DMS153 treated with DMSO at 0.1 percent for 48 hours (cell line): Measurements from ENCODE around the gene NINJ2.

ENCODE experiments used
- DNase-seq: peaks from one replicate; lab custom pipeline; 2025; ENCODE audit not compliant: unreplicated experiment; lab: John Stamatoyannopoulos, UW

Gene NINJ2

GRCh38 chr12:617304-617915 lies 45.8 kb downstream of the NINJ2 start:
- no peak for DNase-seq

- DNase-seq: no peak
These were observed 47.6 kb downstream of the NINJ2 start for GRCh38 chr12:615620-616019.

GRCh38 chr12:614411-614970 lies 48.8 kb downstream of the NINJ2 start:
- DNase-seq: no peak

- DNase-seq: no peak
These were observed 49.2 kb downstream of the NINJ2 start for GRCh38 chr12:613996-614395.

GRCh38 chr12:612886-613285 lies 50.4 kb downstream of the NINJ2 start:
- no peak for DNase-seq

DNA sequence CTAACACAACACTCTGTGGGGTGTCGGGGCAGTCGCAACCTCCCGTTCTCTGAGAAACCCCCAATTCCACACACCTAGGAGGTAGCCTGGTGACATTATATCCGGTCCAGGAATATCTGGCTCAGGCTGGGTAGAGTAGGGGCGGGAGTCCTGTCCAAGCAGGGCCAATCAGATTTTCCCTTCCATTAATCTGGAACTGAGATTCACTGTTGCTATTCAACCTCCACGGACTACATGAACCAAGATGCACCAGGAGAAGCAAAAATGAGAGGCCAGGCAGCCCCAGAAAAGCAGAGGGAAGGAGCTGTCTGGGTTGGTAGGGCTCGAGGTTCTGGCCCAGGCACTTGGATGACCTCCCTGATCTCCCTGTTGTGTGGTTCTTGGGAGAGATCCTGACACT lies 51.0 kb downstream of the NINJ2 start:
- no peak for DNase-seq

- no peak for DNase-seq
These were observed 51.5 kb downstream of the NINJ2 start for GRCh38 chr12:611721-612120.

DNA sequence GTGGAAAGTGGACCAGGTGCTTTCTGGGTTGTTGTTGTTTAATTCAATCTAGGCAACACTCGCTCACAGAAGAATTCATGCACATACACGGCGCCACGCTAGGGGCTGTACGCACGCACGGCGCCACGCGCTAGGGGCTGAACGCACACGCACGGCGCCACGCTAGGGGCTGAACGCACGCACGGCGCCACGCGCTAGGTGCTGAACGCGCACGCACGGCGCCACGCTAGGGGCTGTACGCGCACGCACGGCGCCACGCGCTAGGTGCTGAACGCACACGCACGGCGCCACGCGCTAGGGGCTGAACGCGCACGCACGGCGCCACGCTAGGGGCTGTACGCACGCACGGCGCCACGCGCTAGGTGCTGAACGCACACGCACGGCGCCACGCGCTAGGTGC lies 54.3 kb downstream of the NINJ2 start:
- no peak for DNase-seq

DNA sequence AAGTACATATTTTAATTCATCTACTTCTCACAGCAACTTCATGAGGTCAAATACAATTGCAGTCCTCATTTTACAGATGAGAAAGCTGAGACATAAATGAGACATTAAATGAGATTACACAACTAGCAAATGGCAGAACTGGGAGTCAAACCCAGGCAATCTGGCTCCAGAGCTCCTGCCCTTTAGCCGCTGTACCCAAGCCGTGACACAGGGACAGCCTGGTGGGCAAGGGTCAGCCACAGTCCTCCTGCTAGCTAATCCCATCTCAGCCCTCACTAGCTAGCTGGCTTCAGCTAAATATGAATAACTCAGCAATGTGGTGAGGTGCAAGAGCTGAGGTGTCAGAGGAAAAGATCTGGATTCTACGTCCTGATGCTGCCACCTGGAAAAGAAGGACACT lies 54.8 kb downstream of the NINJ2 start:
- DNase-seq: no peak

- DNase-seq: no peak
These were observed 55.7 kb downstream of the NINJ2 start for GRCh38 chr12:607541-608001.

GRCh38 chr12:604956-605355 lies 58.3 kb downstream of the NINJ2 start:
- DNase-seq: no peak

- no peak for DNase-seq
These were observed 60.6 kb downstream of the NINJ2 start for GRCh38 chr12:602700-603068.

- no peak for DNase-seq
These were observed 61.1 kb downstream of the NINJ2 start for GRCh38 chr12:601976-602699.

- DNase-seq: no peak
These were observed 63.5 kb downstream of the NINJ2 start for GRCh38 chr12:599756-600155.

GRCh38 chr12:597926-598568 lies 65.2 kb downstream of the NINJ2 start:
- no peak for DNase-seq

DNA sequence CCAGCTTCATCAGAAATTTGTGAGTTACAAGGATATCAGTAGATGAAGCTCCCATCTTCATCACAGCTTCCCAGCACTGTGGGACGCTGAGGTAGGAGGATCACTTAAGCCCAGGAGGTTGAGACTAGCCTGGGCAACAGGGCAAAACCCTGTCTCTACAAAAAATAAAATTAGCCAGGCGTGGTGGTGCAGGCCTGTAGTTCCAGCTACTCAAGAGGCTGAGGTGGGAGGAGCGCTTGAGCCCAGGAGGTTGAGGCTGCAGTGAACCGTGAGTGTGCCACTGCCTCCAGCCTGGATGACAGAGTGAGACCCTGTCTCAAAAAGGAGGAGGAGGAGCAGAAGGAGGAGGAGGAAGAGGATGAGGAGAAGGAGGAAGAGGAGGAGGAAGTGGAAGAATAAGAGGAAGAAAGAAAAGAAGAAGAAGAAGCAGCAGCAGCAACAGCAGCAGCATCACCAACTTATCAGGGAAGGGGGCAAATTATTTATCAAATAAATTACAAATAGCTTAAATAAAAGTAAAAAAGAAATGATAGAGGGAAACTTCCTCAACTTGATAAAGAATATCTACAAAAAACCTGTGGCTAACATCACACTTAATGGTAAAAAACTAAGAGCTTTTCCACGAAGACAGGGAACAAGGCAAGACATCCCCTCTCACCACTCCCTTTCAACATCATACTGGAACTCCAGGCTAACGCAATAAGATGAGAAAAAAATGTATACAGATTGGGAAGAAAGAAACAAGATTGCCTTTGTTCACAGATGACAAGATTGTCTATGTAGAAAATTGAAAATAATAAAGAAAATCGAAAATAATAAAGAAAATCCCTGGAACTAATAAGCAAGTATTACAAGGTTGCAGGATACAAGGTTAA lies 69.6 kb downstream of the NINJ2 start:
- no peak for DNase-seq

DNA sequence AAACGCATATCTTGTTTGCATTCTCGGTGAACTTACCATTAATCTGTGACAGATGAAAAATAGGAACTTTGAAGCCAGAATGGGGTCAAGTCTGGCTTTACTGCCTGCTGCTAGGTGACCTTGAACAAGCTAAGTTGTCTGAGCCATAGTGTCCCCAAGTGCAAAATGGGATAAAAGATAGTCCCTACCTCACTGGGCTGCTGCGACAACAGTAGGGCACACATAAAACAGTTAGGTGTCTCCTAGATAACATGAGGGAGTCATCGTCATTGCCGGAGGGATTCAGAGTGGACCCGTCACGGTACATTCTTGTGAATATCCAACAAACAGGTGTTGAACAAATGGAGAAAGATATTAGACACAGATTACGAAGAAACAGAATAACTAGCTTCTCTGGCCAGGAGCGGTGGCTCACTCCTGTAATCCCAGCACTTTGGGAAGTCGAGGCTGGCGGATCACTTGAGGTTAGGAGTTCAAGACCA lies 71.2 kb downstream of the NINJ2 start:
- no peak for DNase-seq

GRCh38 chr12:591167-592023 lies 71.8 kb downstream of the NINJ2 start:
- DNase-seq: no peak

GRCh38 chr12:590206-590750 lies 73.0 kb downstream of the NINJ2 start:
- no peak for DNase-seq

DNA sequence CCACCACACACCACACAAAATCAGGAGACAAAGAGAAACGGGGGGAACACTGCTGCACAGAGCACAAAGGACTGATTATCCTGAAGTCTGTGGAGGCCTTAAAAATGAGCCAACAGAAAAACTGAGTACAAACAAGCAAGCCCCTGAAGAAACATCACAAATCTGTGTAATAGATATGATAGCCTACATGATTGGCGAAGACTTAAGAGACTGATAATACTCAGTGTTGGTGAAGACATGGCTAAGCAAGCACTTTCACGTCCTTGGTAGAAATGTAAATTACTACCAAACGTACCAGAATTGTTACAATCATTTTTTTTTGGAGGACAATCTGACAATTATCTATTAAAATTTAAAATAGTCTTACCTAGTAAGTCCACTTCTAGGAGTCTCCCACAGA lies 74.6 kb downstream of the NINJ2 start:
- DNase-seq: no peak
